Fibroblast of lung (primary cell): Measurements from ENCODE around the gene SNRNP48.

Experiments used
- CTCF ChIP-seq, 2 donors: IDR thresholded peaks in 1 of 2; conservative IDR thresholded peaks in 1 of 2; 1 replicate in 1 of 2; 2 replicates in 1 of 2; pipeline ENCODE4 v1.5.1; 2011 to 2012; ENCODE audit warnings: low read length in 2 of 2, control low read depth in 1 of 2, inconsistent platforms in 1 of 2, low read depth in 1 of 2, mild to moderate bottlenecking in 1 of 2
- EZH2 ChIP-seq: IDR thresholded peaks from 2 replicates; pipeline ENCODE4 v1.5.1; 2012; ENCODE audit warnings: low read length, control low read depth, mild to moderate bottlenecking; ENCODE audit errors: missing control alignments

GRCh38 chr6:7559196-7559595 lies 30.8 kb upstream of the SNRNP48 start:
- no peak for TF ChIP-seq CTCF (conservative IDR thresholded peaks at IDR 0.05 in 1 of 2, IDR thresholded peaks at IDR 0.05 in 1 of 2; ENCODE audit: low read depth in 1 of 2, low read length in 2 of 2)
- TF ChIP-seq EZH2, result no peak
